Natural killer cell (primary cell): ENCODE results near the gene ARHGAP26. TPM values are rescaled to one million over a fixed set of nuclear protein-coding genes. Genes with fewer than 3 reads are reported as not detected.

Experiments used
- ATAC-seq, 3 donors: fragments of 150-1000 bp in 2 of 3; fragments of 200-7000 bp in 1 of 3; cut with Tn5 transposase; 1 replicate in 1 of 3; 2 replicates in 2 of 3; pipeline ENCODE4 v1.10.0; 2021; ENCODE audit warnings: mild to moderate bottlenecking in 2 of 3, moderate library complexity in 2 of 3
- DNase-seq, 2 donors: peaks; one replicate each; pipeline versions ENCODE4 v3.0.0 to v3.0.0-alpha.2; 2013 to 2021; ENCODE audit warnings: mixed read lengths in 1 of 2
- H3K27ac ChIP-seq: one replicate; pipeline ENCODE4 v1.5.1; 2013; ENCODE audit warnings: mild to moderate bottlenecking, low read length
- H3K27me3 ChIP-seq: one replicate; pipeline ENCODE4 v1.6.1; 2013; ENCODE audit warnings: low read length; ENCODE audit not compliant: control insufficient read depth, insufficient read depth
- H3K36me3 ChIP-seq: one replicate; pipeline ENCODE4 v1.6.1; 2013; ENCODE audit warnings: low read length; ENCODE audit not compliant: control insufficient read depth, insufficient read depth
- H3K4me1 ChIP-seq: one replicate; pipeline ENCODE4 v1.6.1; 2013; ENCODE audit warnings: low read length; ENCODE audit not compliant: control insufficient read depth, insufficient read depth
- H3K4me3 ChIP-seq: one replicate; pipeline ENCODE4 v1.5.1; 2013; ENCODE audit warnings: low read length
- H3K9me3 ChIP-seq: one replicate; pipeline ENCODE4 v1.6.1; 2013; ENCODE audit warnings: low read length; ENCODE audit not compliant: control insufficient read depth, insufficient read depth
- H3K27ac Mint-ChIP-seq, 2 donors: one replicate each; pipeline ENCODE4 v1.8.0; 2022; ENCODE audit warnings: mild to moderate bottlenecking in 2 of 2, mixed read lengths in 2 of 2, moderate library complexity in 1 of 2
- H3K27me3 Mint-ChIP-seq, 2 donors: one replicate each; pipeline ENCODE4 v1.8.0; 2022; ENCODE audit warnings: low read depth in 2 of 2, mixed read lengths in 2 of 2
- H3K36me3 Mint-ChIP-seq: one replicate; pipeline ENCODE4 v1.8.0; 2022; ENCODE audit warnings: mixed read lengths
- H3K4me1 Mint-ChIP-seq, 2 donors: one replicate each; pipeline ENCODE4 v1.8.0; 2022; ENCODE audit warnings: mixed read lengths in 2 of 2
- H3K4me3 Mint-ChIP-seq: one replicate; pipeline ENCODE4 v1.8.0; 2022; ENCODE audit warnings: mild to moderate bottlenecking, moderate library complexity, mixed read lengths
- H3K9me3 Mint-ChIP-seq, 2 donors: one replicate each; pipeline ENCODE4 v1.8.0; 2022; ENCODE audit warnings: mixed read lengths in 2 of 2
- WGBS: methylation state at CpG from one replicate; pipeline ENCODE4 v1.1.7; 2013; ENCODE audit warnings: missing lambda C conversion rate; ENCODE audit not compliant: insufficient coverage; 5-methylcytosine and 5-hydroxymethylcytosine counted together
- intact Hi-C: fragments of 100-400 bp; cut with micrococcal nuclease; formaldehyde crosslinking; loops from one replicate; pipeline ENCODE4 v1.14.2; 2022
- total RNA-seq, 4 donors: library from RNA; stranded (reverse); fragments of 120-200 nt in 1 of 4; gene quantifications; one replicate each; pipeline versions ENCODE4 v1.2.3 to v1.2.4, GENCODE V29; 2013 to 2022
- TF ChIP-seq, protein P1 (sequence below): fragments of 200-600 bp; IDR thresholded peaks from one replicate; pipeline ENCODE4 v1.8.0; 2022; ENCODE audit warnings: antibody characterized with exemption

Gene ARHGAP26
- total RNA-seq, 3 donors from 2014 or later (not counting 1 experiment from before 2014, with no cell fraction given) = 153 to 159 (median 158) TPM

DNA sequence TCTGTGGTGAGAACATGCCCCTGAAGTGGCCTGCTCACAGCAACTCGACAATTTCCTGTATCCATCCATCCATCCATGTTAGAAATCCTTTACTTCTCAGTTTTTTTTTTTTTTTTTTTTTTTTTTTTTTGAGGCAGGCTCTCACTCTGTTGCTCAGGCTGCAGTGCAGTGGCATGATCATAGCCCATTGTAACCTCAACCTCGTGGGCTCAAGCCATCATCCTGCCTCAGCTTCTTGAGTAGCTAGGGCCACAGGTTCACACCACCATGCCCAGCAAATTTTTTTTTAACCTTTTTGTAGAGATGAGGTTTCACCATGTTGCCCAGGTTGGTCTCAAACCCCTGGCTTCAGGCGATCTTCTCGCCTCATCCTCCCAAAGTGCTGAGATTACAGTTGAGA, 259.1 kb downstream of the ARHGAP26 start:
- H3K4me3 ChIP-seq = no peak overlapping the region
- 50% methylated on average over 4 of the region's 4 CpGs for WGBS
- H3K4me3 Mint-ChIP-seq = peak overlapping the region; percentile 63
- H3K27me3 Mint-ChIP-seq = no peaks in the 10 kb centered on the region
- peaks cover 65 to 72% of the 10 kb centered on the region in 2 donors for H3K4me1 Mint-ChIP-seq
- no peaks in the 10 kb centered on the region for H3K9me3 Mint-ChIP-seq
- peak overlapping the region; percentile 4 to 70 for H3K27ac Mint-ChIP-seq
- peaks cover 33% of the 10 kb centered on the region for H3K4me1 ChIP-seq
- H3K27me3 ChIP-seq = no peaks in the 10 kb centered on the region
- TF ChIP-seq, protein P1, sequence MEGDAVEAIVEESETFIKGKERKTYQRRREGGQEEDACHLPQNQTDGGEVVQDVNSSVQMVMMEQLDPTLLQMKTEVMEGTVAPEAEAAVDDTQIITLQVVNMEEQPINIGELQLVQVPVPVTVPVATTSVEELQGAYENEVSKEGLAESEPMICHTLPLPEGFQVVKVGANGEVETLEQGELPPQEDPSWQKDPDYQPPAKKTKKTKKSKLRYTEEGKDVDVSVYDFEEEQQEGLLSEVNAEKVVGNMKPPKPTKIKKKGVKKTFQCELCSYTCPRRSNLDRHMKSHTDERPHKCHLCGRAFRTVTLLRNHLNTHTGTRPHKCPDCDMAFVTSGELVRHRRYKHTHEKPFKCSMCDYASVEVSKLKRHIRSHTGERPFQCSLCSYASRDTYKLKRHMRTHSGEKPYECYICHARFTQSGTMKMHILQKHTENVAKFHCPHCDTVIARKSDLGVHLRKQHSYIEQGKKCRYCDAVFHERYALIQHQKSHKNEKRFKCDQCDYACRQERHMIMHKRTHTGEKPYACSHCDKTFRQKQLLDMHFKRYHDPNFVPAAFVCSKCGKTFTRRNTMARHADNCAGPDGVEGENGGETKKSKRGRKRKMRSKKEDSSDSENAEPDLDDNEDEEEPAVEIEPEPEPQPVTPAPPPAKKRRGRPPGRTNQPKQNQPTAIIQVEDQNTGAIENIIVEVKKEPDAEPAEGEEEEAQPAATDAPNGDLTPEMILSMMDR = no peak
- intact Hi-C loops = no loop called here
- DNase-seq = no peak
- H3K9me3 ChIP-seq = no peaks in the 10 kb centered on the region
- H3K36me3 ChIP-seq = peaks cover 2% of the 10 kb centered on the region
- peak in 2 of 3 donors; percentile 50 to 73 for ATAC-seq
- H3K27ac ChIP-seq = no peak overlapping the region
- no peaks in the 10 kb centered on the region for H3K36me3 Mint-ChIP-seq

DNA sequence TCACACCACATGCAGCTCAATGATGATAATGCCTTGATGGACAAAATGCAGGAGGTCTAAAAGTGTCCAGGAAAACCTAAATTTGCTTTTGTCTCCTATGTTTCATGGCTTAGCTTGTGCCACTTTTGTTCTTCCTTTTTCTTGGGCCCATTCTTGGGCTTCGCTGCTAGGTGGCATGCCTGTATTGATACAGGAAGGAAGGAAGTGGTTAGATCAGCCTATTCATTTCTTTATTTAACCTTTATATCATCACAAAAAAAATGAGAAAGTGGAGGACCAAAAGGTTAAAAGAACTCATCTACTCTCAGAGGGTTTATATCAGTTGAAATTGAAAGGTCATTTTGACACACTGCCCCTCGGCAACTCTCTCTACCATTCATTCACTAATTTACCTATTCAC, 260.2 kb downstream of the ARHGAP26 start:
- TF ChIP-seq, protein P1 = no peak
- peak in 2 of 3 donors; percentile 34 to 45 for ATAC-seq
- H3K4me1 ChIP-seq = peaks cover 25% of the 10 kb centered on the region
- Mint-ChIP-seq H3K9me3 (no peaks in the 10 kb centered on the region), H3K4me3 (peak overlapping the region; percentile 35), H3K27ac (peak overlapping the region; percentile 4 to 70), H3K4me1 (peaks cover 55 to 69% of the 10 kb centered on the region in 2 donors), H3K27me3 (no peaks in the 10 kb centered on the region), H3K36me3 (no peaks in the 10 kb centered on the region)
- intact Hi-C loops = no loop called here
- 33% methylated on average over 1 of the region's 2 CpGs for WGBS
- no peak overlapping the region for H3K27ac ChIP-seq
- H3K27me3 ChIP-seq = no peaks in the 10 kb centered on the region
- H3K4me3 ChIP-seq = no peak overlapping the region
- no peaks in the 10 kb centered on the region for H3K9me3 ChIP-seq
- peaks cover 2% of the 10 kb centered on the region for H3K36me3 ChIP-seq
- DNase-seq = peak in 1 of 2 donors; percentile 57

DNA sequence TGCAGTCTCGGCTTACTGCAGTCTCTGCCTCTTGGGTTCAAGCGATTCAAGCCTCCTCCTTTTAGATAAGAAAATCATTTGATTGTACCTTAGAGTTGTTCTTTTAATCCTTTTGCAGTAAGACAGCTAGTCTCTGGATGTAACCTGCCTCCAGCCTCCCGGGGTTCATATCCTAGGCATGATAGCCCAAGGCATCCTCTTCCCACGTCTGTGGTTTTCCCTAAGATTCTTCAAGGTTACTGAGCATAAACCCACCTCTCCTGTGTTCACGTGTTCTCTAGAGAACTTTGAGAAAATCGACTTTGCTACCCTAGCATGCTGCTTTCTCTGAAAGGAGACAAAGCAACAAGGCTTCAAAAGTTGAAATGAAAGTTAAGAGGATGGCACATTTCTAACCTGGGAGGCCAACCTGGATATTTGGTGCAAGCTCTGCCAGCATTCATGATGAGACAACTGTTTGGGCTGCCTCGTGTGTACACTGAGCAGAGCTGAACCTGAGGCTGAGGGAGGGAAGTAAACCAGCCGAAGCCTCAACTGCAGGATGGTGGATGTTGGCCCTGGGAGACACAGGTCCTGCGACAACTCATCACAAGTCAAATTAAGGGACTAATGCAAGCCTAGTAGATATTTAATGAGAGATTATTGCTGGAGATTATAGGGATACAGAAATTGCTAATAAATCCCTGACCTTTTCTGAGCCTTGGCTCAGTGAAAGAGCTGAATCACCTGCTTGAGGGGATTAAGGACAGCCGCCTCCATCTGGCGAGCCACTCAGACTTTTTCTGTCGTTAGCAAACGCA, 261.8 kb downstream of the ARHGAP26 start:
- ATAC-seq (no peak), DNase-seq (no peak)
- Histone ChIP-seq H3K27ac (no peak overlapping the region), H3K4me3 (no peak overlapping the region), H3K4me1 (peaks cover 23% of the 10 kb centered on the region), H3K36me3 (no peaks in the 10 kb centered on the region), H3K27me3 (no peaks in the 10 kb centered on the region), H3K9me3 (no peaks in the 10 kb centered on the region)
- H3K4me1 Mint-ChIP-seq = peaks cover 48 to 66% of the 10 kb centered on the region in 2 donors
- no peaks in the 10 kb centered on the region for H3K9me3 Mint-ChIP-seq
- H3K4me3 Mint-ChIP-seq = no peak overlapping the region
- WGBS = 99% methylated on average over 13 of the region's 13 CpGs
- TF ChIP-seq, protein P1 = no peak
- H3K27ac Mint-ChIP-seq = peak overlapping the region in 1 of 2 donors; percentile 4
- H3K27me3 Mint-ChIP-seq = no peaks in the 10 kb centered on the region
- H3K36me3 Mint-ChIP-seq = no peaks in the 10 kb centered on the region
- intact Hi-C loops = no loop called here

DNA sequence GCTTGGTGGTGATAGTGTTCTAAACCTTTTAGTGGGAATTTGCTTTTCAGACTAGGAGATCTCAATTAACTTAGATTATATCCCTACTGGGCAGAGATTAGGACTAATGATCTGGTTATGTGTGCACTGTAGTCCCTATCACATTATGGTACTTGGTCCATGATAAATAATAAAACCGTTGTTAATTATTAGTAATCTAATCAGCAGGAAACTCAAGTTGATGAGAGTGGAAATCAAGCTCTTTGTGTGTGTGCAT, 262.3 kb downstream of the ARHGAP26 start:
- H3K27ac Mint-ChIP-seq = peak overlapping the region in 1 of 2 donors; percentile 4
- Histone ChIP-seq H3K27me3 (no peaks in the 10 kb centered on the region), H3K9me3 (no peaks in the 10 kb centered on the region), H3K36me3 (peaks cover under 1% of the 10 kb centered on the region), H3K4me3 (no peak overlapping the region), H3K4me1 (peaks cover 23% of the 10 kb centered on the region), H3K27ac (no peak overlapping the region)
- TF ChIP-seq, protein P1 = no peak
- H3K36me3 Mint-ChIP-seq = no peaks in the 10 kb centered on the region
- DNase-seq (no peak), ATAC-seq (no peak)
- WGBS = 100% methylated on average over 1 of the region's 1 CpG
- intact Hi-C loops = no loop called here
- H3K4me1 Mint-ChIP-seq = peaks cover 48 to 66% of the 10 kb centered on the region in 2 donors
- no peaks in the 10 kb centered on the region for H3K27me3 Mint-ChIP-seq
- no peaks in the 10 kb centered on the region for H3K9me3 Mint-ChIP-seq
- H3K4me3 Mint-ChIP-seq = no peak overlapping the region
